Measurements from ENCODE around the gene RFTN2.
A peak's percentile ranks its signal among the peaks of the same experiment; 100 is the strongest.
"Not testable (repeated sequence)": the region's sequence is repeated elsewhere in the genome, so short reads cannot be mapped to it uniquely, and the experiment has no call there.

Gene RFTN2, protein sequence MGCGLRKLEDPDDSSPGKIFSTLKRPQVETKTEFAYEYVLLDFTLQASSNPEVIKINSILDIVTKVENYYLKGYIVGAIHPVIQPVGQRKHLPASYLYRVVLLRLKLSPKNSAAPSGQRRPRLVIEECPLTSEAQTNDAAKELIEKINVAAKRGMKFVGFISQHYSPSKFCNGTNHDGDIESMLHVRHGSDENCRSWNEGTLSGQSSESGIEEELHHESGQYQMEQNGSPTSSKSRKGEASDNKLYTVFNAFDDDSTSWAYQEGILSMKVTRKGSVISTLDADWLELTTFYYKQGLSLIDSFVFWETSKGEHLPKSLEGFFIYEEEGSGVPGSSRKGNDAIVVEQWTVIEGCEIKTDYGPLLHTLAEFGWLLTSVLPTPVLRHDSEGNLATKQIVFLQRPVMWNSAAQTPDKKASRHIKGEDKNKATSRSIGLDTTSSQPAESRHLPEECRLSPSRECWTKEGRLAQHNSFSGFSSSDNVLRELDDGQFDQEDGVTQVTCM

DNA sequence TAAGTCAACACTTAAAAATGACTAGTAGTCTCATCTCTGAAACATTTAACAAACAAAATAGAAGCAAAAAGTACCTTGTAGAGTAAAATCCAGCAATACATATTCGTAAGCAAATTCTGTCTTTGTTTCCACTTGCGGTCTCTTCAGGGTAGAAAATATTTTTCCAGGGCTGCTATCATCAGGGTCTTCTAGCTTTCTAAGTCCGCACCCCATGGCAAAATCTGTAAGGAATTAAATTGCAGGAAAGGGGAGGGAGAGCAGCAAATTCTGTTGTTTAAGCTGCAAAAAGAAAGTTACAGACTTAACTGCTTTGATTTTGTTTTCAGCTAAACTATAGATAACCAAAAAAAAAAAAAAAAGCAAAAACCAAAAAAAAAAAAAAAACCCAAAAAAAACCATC lies at the start of gene RFTN2:
RFTN2 (minus strand) TSS at position 342 of the 400 bp plus-strand sequence; CDS start at position 213, 129 bp downstream.
- no peak for DNase-seq (ENCODE audit: low read depth)
- H3K4me3 ChIP-seq (ENCODE audit: low read length), result peak within 1 kb of the TSS; percentile 35
- TF ChIP-seq, protein P1, sequence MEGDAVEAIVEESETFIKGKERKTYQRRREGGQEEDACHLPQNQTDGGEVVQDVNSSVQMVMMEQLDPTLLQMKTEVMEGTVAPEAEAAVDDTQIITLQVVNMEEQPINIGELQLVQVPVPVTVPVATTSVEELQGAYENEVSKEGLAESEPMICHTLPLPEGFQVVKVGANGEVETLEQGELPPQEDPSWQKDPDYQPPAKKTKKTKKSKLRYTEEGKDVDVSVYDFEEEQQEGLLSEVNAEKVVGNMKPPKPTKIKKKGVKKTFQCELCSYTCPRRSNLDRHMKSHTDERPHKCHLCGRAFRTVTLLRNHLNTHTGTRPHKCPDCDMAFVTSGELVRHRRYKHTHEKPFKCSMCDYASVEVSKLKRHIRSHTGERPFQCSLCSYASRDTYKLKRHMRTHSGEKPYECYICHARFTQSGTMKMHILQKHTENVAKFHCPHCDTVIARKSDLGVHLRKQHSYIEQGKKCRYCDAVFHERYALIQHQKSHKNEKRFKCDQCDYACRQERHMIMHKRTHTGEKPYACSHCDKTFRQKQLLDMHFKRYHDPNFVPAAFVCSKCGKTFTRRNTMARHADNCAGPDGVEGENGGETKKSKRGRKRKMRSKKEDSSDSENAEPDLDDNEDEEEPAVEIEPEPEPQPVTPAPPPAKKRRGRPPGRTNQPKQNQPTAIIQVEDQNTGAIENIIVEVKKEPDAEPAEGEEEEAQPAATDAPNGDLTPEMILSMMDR (conservative IDR thresholded peaks at IDR 0.05; ENCODE audit: low read depth, low read length), result no peak

DNA sequence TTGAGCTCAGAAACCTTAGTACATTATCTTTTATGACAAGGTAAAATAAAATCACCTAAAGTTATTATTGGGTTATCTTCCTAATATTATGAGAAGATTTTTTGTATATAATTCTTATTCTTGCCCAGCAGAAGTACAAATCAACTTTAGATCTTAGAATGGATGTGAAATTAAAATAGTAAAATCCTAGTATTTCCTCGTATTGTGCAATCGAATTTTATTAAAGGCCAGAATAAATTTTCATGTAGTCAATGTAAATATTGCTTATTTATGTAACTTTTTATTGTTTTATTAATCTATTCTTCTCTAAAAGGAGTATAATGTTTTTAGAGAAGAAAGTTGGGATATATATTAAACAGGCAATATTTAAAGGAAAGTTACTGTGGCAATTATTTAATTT lies 42.5 kb upstream of the RFTN2 start:
- TF ChIP-seq, protein P1 (conservative IDR thresholded peaks at IDR 0.05; ENCODE audit: low read depth, low read length), result no peak
- no peak for DNase-seq (ENCODE audit: low read depth)

DNA sequence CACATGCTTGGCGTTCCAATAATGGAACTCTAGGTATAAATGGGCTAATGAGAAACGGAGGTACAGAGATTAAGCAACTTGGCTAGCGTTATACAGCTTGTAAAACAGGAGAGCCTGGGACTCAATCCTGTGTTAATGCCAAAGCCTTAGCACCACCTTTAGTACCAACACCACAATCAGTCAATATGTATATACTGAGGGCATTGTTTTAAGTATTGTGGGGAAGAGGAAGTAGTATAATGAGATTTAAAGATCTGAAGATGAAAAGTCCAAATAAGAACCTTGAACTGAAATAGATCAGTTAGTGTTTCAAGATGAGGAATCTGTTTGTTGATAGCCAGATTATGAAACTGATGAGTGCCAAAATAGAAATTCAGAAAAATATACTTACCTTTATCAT lies 37.9 kb upstream of the RFTN2 start:
- TF ChIP-seq, protein P1 (conservative IDR thresholded peaks at IDR 0.05; ENCODE audit: low read depth, low read length), result no peak
- DNase-seq (ENCODE audit: low read depth), result no peak
- no peak overlapping the region for H3K4me3 ChIP-seq (ENCODE audit: low read length)

More for the DNA sequence above, 42.5 kb upstream of the RFTN2 start:
- no peak overlapping the region for H3K4me3 ChIP-seq (ENCODE audit: low read length)

DNA sequence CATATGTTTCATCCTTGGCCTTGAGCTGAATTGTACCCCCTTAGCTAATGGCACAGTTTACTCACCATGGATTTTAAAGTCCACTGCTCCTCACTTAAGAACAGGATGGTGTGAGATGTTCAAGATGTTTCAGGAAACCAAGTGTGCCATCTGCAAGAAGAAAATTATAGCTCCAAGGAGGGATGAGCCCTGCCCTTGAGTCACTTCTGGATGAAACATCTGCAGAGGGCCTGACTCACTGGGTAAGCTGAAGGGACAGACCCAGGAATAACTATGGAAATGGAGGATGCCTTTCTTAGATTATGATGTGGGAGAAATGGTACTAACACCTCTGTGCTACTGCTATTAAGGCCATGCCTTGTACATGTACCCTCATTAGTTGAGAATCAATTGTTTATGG lies 36.2 kb upstream of the RFTN2 start:
- no peak for DNase-seq (ENCODE audit: low read depth)
- TF ChIP-seq, protein P1 (conservative IDR thresholded peaks at IDR 0.05; ENCODE audit: low read depth, low read length), result no peak
- H3K4me3 ChIP-seq (ENCODE audit: low read length), result no peak overlapping the region

DNA sequence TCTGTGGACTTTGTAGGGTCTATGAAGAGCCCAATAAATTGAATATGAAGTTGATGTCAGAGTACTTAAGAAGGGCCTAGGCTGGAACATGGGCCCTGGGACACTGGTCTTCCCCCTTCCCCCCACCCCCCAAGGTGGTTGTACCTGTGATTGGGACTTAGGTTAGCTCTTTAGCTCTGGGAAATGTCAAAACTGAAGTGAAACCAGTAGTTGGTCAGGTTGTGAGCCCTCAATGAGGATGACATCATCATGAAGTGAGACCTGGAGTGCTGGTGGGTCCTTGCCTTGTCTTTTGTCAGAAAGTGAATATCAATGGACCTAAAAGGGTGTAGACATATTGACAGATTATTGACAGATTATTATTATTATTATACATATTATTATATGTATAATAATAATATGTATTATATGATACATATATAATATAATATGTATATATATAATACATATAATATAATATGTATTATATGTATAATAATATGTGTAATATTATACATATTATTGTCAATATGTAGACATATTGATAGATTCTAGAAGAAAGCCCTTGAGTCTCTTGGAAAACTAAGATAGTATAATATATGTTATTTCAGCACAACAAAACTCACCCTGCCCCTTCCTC lies 35.1 kb upstream of the RFTN2 start:
- TF ChIP-seq, protein P1 (conservative IDR thresholded peaks at IDR 0.05; ENCODE audit: low read depth, low read length), result no peak
- no peak for DNase-seq (ENCODE audit: low read depth)
- no peak overlapping the region for H3K4me3 ChIP-seq (ENCODE audit: low read length)

DNA sequence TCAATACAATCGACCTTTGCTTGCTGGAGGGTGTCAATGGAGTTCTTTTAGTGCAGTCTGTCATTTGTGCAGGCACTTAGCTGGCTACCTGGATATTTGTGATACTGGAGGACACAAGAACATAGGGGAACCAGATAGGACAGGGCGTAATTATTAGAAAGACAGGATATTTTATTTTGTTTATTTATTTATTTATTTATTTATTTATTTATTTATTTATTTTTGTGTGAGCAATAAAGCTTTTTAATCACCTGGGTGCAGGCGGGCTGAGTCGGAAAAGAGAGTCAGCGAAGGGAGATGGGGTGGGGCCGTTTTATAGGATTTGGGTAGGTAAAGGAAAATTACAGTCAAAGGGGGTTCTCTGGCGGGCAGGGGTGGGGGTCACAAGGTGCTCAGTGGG lies 33.8 kb upstream of the RFTN2 start:
- DNase-seq (ENCODE audit: low read depth); H3K4me3 ChIP-seq (ENCODE audit: low read length): not testable (repeated sequence)

DNA sequence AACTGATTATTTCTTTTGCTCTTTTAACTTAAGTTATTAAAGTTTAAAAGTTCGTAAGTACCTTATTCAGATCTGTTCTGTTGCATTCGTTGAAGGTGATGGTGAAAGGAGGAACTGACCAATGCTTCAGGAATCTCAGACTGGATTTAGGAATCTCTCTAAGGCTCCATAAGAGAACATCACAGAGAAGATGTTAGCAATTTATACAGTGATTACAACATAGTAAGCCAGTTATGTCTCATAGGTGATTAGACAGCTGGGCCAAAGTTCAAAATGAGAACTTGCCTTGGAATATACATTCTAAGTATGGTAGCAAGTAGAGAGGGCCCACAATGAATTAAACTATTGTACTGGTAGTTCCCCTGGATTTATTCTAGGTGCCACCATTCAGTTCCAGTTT lies 32.9 kb upstream of the RFTN2 start:
- DNase-seq (ENCODE audit: low read depth), result no peak
- H3K4me3 ChIP-seq (ENCODE audit: low read length), result no peak overlapping the region
- TF ChIP-seq, protein P1 (conservative IDR thresholded peaks at IDR 0.05; ENCODE audit: low read depth, low read length), result no peak

All from retinal pigment epithelial cell (primary cell).